Activated CD4-positive, alpha-beta T cell treated with anti-CD3 and anti-CD28 coated beads, Interleukin-2, Interleukin-4, amounts not matched to agents 100 ng/mL and 50 ng/mL, durations not matched to agents 16 hours and 8 hours (primary cell): ENCODE data around the gene FZR1.

Experiments used
- DNase-seq: peaks from one replicate; pipeline ENCODE4 v3.0.0-alpha.2; 2020; ENCODE audit warnings: low spot score

Gene FZR1

DNA sequence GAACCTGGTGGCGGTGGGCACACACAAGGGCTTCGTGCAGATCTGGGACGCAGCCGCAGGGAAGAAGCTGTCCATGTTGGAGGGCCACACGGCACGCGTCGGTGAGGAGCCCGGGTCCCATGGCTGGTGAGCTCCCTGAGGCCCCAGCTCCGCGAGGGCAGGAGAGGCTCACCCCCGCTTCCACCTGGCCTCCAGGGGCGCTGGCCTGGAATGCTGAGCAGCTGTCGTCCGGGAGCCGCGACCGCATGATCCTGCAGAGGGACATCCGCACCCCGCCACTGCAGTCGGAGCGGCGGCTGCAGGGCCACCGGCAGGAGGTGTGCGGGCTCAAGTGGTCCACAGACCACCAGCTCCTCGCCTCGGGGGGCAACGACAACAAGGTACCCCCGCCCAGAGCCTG lies 25.6 kb downstream of the FZR1 start:
- no peak for DNase-seq

DNA sequence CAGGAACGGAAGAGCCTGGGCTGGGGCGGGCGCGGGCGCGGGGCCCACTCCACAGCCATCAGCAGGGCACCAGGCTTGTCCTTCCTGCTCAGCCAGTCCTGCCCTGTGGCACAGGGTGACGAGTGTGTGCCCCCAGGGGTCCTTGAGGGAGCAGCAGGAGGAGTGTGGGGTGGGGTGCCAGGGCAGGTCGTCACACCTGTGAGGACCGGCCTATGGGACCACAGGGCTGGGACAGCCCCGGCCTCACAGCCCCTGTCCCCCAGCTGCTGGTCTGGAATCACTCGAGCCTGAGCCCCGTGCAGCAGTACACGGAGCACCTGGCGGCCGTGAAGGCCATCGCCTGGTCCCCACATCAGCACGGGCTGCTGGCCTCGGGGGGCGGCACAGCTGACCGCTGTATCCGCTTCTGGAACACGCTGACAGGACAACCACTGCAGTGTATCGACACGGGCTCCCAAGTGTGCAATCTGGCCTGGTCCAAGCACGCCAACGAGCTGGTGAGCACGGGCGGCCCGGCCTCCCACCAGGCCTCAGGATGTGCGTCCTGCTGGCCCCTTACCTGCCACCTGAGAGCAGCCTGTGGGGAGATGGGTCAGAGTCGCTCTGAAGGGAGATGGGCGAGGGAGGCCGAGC lies 26.2 kb downstream of the FZR1 start:
- DNase-seq = no peak

DNA sequence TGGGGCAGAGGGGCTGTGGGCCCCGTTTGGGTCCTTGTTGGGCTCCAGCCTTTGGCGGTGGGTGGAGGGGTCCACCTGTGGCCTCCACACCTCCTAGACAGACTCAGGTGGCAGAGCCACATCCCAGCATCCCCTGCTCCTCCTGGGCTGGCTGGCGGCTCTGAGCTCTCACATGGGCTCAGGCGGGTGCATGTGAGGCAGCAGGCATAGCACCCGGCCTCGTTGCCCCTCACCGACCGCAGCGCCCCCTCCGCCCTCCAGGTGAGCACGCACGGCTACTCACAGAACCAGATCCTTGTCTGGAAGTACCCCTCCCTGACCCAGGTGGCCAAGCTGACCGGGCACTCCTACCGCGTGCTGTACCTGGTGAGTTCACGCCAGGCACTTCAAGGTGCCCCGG lies 26.9 kb downstream of the FZR1 start:
- DNase-seq = no peak

DNA sequence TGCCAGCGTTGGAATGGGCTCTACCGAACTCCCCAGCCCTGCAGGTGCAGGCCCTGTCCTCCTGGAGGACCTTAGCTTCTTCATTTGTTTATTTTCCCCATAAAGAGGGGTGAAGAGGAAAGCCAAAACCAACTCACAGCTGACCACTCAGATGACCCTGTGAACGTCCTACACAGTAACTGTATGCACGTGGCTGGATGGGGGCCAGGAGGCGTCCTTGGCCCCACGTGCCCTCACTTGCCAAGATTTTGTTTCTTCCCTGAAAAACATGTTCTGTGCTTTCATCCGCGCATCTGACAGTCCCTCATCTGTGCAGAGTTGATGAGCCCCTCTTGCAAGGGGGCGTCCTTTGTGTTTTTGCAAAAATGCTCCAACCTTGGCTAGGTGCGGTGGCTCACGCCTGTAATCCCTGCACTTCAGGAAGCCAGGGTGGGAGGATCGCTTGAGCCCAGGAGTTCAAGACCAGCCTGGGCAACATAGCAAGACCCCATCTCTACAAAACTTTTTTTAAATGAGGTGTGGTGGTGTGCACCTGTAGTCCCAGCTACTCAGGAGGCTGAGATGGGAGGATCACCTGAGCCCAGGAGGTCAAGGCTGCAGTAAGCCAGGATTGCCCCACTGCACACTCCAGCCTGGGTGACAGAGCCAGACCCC lies 27.6 kb downstream of the FZR1 start:
- DNase-seq = no peak

DNA sequence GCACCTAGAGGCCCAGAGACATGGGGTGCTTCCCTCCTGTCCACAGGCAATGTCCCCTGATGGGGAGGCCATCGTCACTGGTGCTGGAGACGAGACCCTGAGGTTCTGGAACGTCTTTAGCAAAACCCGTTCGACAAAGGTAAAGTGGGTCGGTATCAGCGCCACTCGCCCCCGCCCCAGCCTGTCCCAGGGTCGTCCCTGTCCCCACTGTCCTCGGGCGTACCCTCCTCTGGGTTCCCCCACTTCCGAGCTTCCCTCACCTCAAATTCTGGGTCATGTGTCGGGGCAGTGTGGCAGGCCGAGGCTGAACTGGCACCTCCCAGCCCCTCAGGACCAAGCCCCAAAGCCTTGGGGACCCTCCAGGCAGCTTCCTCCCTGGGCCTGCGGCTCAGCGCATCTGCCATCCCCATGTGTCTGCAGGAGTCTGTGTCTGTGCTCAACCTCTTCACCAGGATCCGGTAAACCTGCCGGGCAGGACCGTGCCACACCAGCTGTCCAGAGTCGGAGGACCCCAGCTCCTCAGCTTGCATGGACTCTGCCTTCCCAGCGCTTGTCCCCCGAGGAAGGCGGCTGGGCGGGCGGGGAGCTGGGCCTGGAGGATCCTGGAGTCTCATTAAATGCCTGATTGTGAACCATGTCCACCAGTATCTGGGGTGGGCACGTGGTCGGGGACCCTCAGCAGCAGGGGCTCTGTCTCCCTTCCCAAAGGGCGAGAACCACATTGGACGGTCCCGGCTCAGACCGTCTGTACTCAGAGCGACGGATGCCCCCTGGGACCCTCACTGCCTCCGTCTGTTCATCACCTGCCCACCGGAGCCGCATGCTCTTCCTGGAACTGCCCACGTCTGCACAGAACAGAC lies 28.5 kb downstream of the FZR1 start:
- no peak for DNase-seq

DNA sequence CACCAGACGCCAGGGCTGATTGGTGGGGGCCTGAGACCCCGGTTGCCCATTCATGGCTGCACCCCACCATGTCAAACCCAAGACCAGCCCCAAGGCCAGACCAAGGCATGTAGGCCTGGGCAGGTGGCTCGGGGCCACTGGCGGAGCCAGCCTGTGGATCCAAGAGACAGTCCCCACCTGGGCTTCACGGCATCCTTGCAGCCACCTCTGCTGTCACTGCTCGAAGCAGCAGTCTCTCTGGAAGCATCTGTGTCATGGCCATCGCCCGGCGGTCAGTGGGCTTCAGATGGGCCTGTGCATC lies 29.1 kb downstream of the FZR1 start:
- no peak for DNase-seq

DNA sequence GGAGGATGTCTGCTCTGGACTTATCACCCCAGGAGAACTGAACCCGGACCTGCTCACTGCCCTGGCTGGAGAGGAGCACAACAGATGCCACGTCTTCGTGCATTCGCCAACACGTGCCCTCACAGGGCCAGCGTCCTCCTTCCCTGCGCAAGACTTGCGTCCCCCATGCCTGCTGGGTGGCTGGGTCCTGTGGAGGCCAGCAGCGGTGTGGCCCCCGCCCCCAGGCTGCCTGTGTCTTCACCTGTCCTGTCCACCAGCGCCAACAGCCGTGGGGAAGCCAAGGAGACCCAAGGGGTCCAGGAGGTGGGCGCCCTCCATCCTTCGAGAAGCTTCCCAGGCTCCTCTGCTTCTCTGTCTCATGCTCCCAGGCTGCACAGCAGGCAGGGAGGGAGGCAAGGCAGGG lies 29.5 kb downstream of the FZR1 start:
- no peak for DNase-seq

DNA sequence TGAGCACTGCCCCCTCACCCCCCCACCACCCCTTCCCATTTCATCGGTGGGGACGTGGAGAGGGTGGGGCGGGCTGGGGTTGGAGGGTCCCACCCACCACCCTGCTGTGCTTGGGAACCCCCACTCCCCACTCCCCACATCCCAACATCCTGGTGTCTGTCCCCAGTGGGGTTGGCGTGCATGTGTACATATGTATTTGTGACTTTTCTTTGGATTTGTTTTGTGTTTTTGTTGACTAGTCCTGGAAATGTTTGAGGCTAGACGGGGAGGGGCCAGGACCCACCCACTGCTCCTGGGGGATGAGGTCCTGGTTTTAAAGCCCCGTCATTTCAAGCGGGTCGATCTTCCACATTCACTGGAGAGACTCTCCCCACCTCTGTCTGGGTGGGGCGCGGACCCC lies 29.9 kb downstream of the FZR1 start:
- no peak for DNase-seq

DNA sequence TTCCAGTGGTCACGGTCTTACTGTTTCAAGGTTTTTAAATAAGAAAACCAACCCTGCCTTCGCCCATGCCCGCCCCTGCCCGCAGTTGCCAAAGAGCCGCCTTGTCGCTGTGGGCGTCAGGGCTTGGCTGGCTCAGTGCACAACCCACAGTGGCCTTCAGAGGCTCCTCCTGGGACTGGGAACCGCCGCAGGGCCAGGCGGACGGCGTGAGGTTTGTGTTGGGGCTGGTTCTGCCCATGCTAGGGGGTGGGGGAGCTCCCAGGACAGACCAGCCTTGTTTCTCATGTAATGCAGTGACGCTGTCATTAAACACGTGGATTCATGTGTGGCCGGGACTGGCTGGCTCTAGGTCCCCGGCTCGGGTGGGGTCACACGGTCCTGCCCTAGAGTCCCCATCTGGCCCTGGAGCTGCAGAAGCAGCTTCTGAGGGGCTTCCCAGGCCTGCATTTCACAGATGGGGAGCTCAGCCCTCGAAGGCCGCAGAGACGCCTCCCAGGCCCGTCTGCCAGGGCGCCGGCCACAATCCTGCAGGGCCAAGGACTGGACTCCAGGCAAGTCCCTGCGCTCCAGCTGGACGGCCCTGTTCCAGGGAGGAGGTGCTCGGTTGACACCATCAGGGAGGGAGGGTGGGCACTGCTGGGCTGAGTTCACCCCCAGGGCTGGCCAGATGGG lies 30.5 kb downstream of the FZR1 start:
- no peak for DNase-seq

DNA sequence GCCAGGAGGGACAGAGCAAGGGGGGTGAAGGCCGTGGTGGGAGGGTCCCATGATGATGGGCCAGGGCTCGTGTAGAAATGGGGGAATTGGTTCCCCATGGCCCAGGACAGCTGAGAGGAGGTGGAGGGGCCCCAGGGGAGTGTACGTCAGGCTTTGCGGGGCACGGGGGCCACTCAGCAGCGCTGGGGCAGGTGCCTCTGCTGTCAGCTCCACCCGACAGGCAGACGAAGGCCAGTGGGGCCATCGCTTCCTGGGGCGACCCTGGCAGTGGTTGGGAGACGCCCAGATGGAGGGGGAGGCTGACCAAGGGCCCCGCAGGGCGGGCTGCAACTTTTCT lies 31.0 kb downstream of the FZR1 start:
- no peak for DNase-seq

DNA sequence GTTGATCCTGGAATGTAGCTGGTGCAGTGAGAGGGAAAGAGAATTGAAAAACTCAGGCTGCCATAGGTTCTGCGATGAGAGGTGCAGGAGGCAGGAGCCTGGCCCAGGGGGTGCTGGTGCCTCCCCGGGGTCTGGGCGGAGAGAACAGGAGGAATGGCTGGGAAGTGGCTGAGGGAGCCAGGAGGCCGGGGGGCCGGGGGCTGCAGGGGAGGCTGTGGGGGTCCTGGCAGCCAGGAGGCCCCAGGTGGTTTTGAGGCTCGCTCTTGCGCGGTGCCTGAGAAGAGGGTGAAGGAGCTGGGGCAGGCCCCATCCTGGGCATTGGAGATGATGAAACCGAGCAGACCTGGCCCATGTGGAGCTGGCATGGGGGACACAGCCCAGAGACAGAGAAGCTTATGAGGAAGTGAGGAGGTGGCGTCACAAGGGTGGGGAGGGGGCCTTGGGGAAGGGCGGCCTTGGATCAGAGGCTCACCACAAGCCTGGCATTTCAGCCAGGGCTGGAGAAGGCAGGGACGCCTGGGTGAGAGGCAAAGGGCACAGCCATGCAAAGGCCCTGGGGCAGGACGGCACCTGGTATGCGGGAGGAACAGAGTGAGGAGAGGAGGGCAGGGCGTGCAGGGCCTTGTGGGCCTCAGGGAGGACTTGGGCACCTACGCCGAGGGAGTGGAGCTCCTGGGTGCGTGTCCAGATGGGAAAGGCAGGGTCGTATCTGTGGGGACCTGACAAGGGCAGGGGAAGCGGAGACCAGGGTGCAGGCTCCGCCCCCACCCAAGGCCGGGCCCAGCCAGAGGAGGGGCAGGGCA lies 31.5 kb downstream of the FZR1 start:
- no peak for DNase-seq

DNA sequence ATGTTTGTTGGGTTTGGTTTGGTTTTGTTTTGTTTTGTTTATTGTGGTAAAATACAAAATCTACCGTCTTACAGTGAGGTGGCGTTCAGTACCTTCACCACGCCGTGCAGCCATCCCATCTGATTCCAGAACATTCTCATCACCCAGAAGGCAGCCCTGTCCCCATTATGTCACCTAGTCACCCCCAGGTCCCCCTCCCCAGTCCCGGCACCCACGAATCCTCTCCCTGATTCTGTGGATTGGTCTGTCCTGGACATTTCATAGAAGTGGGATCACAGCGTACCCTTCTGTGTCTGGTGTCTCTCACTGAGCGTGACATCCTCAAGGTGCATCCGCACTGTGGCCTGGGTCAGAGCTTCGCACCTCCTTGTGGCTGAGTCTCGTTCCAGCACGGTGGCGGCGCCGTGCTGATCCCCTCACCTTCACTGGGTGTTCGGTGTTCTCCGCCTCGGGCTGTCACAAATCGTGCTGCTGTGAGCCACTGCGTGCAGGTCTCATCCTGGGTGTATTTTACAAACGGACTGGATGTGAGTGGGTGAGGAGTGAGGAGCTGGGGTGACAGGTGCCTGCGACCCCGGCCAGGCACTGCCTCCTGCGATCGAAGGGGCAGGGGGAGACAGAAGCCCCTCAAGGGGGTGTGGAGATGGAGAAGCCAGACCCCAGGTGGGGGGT lies 32.3 kb downstream of the FZR1 start:
- no peak for DNase-seq

DNA sequence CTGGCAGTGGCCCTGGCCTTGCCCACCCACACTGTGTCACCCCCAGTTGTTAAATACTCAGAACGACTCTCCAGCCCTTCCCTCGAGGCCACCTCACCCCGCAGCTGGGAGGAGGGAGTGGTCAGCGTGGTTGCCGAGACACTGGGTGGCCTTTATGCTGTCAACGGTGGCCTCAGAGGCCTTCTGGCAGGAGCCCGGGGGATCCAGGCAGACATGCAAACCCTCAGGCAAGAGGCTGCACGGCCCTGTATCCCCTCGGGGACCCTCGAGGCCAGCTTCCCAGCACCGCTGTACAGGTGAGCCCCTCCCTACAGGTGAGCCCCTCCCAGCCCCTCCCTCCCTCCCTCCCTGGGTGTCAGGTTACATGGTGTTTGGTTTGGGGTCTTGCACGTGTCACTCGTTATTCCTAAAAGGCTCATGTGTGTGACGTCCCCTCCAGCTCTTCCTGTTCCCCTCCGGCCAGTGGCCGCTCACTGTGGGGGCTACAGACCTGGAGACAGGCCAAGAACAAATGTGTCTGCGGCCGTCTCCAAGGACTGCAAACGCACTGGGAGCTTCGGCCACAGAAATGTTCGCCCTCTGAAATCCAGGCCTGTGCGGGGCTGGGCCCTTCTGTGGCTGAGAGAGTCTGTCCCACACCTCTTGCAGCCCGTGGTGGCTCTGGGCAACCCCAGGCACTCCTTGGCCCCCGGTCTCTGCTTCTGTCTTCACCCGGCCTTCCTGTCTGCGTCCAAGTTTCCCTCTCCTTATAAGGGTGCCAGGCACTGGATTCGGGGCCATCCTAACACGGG lies 33.0 kb downstream of the FZR1 start, which contains the start of gene TEKTIP1:
Gene TEKTIP1 (plus strand): TSS at position 210 of the 791 bp plus-strand sequence. CDS start 4 bp downstream, at position 214.
- no peak for DNase-seq

DNA sequence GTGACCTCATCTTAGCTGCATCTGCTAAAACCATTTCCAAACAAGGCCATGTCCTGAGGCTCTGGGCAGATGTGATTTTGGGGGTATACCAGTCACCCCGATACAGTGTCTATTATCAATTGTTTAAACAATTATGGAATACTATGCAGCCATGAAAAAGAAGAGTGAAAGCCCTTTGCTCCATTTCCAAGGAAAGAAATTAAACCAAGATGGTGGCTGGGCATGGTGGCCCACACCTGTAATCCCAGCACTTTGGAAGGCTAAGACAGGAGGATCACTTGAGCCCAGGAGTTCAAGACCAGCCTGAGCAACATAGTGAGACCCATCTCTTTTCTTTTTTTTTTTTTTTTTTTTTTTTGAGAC lies 33.6 kb downstream of the FZR1 start:
- no peak for DNase-seq

DNA sequence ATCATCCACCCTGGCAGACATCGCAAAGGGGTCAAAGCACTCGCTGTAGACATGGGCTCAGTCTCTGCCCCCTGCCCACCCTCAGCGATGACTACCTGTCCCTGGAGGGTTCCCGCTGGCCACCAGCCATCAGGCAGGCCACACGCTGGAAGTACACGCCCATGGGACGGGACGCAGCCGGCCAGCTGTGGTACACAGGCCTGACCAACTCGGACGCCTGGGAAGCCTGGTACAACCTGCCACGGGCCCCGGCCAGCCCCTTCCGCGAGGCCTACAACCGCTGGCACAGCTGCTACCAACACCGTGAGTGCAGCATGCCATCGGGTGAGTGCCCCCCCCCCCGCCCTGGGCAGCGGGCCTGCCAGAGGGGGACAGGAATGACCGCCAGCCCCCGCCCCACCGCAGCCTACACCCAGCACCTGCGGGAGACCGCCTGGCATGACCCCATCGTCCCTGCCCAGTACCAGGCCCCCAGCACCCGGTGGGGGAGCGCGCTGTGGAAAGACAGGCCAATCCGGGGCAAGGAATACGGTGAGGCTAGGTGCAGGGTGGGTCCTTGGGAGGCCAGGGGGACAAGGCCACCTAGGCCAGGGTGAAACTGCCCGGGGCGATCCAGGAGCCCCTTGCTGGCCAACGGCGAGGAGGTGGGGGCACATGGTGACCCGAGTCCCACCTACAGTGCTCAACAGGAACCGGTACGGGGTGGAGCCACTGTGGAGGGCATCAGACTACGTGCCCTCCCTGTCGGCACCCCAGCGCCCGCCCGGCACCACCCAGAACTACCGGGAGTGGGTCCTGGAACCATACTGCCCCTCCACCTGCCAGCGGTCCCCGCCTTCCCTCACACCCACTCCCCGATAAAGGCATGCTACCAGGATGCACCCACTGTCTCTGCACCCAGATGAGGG lies 37.3 kb downstream of the FZR1 start:
- no peak for DNase-seq

DNA sequence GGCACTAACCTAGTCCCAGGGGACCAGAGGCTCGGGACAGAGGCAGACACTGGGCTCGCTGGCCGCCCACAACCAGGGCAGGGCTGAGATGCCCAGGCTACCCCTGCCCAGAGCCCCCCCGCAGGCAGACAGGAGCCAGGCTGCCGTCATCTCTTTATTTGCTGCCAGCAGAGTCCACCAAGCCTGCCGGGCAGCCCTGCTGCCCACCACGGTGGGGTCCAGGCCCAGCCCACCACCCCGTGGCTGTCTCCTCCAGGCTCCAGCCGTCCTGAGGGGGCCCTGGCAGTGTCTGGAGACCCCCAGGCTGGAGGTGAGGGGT lies 37.9 kb downstream of the FZR1 start:
- no peak for DNase-seq

DNA sequence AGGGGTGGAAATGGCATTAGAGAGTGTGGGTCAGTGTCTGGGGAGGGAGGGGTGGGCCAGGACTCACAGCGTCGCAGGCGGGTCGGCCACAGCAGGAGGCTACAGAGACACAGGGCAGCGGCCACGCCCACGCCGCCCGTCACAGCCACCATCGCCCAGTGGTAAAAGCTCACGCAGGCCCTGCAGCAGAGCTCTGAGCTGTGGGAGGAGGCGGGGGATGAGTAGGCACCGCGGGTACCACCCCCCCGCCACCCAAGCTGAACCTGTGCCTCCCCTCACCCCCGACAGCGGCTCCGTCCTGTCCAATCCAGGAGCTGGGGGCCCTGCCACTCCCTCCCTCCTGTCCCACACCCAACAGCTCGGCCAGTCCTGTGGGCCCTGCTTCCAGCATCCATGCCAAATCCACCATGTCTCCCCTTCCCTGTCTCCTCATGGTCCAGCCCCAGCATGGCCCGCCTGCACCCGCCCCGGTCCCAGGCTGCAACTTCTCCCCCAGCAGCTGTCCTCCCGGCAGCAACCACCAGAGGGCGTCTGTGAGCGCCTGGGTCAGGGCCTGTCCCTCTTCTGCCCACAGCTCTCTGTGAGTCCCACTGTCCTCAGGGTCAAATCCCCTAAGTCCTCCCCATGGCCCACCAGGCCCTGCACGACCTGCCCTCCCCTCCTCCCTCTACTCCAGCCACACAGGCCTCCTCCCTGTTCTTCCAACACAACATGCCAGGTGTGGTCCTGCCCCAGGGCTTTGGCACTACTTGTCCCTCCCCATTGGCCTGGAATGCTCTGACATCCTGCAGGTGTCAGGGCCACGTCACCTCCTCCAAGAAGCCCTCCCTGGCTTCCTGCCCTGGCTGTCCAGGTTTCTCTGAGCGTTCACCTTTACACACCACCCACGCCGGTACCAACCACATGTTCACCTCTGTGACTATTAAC lies 38.9 kb downstream of the FZR1 start:
- DNase-seq = peak; percentile 79

DNA sequence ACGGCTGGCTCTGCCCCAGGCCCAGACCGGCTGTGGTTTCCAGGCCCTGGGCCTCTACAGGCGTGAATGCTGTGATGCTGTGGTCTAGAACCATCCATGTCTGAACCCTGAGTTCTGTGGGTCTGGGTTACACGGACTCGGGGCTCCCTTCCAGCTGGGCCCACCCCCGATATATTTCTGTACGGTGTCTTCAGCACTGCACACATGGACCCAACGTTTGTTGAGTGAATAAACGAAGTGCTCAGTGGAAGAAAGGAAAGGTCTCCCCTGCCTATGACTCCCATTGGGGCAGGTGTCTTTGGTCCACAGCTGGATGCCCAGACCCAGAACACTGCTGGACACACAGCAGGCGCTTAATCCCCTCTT lies 39.5 kb downstream of the FZR1 start:
- no peak for DNase-seq

DNA sequence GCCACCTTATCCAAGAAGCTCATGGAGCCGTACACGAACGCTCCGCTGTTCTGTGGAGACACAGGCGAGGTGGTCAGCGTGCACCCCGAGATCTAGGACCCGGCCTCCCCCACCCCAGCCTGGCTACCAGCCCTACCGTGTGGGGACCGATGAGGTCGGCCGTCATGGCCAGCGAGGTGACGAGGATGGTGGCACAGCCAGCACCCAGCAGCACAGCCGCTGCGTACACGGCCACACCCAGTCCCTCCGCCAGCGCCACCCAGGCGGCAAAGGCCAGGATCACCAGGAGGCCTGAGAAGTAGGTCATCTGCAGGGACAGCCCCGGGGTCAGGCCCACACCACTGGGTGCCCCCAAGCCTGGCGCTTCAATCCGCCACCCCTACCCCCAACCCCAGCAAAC lies 40.0 kb downstream of the FZR1 start:
- no peak for DNase-seq
